HEK293 (cell line): ENCODE data around the gene WNT4.

Experiments used
- PATZ1 ChIP-seq: fragments of 450-650 bp; formaldehyde crosslinking; IDR thresholded peaks from 2 replicates; pipeline ENCODE4 v1.5.1; 2016; ENCODE audit warnings: missing biosample characterization, missing genetic modification characterization
- PRDM10 ChIP-seq: fragments of 450-650 bp; formaldehyde crosslinking; IDR thresholded peaks from 2 replicates; pipeline ENCODE4 v1.5.1; 2016; ENCODE audit warnings: missing biosample characterization, missing genetic modification characterization
- SP3 ChIP-seq: fragments of 450-650 bp; formaldehyde crosslinking; IDR thresholded peaks from 2 replicates; pipeline ENCODE4 v1.5.1; 2016; ENCODE audit warnings: missing biosample characterization, missing genetic modification characterization
- TSHZ1 ChIP-seq: fragments of 450-650 bp; formaldehyde crosslinking; IDR thresholded peaks from 2 replicates; pipeline ENCODE4 v1.5.1; 2016; ENCODE audit warnings: missing biosample characterization, missing genetic modification characterization, borderline replicate concordance
- ZBTB10 ChIP-seq: fragments of 450-650 bp; formaldehyde crosslinking; IDR thresholded peaks from 2 replicates; pipeline ENCODE4 v1.5.1; 2016; ENCODE audit warnings: missing biosample characterization, missing genetic modification characterization
- ZBTB20 ChIP-seq: fragments of 450-650 bp; formaldehyde crosslinking; IDR thresholded peaks from 2 replicates; pipeline ENCODE4 v1.5.1; 2016; ENCODE audit warnings: missing biosample characterization, missing genetic modification characterization
- ZBTB49 ChIP-seq: fragments of 450-650 bp; formaldehyde crosslinking; IDR thresholded peaks from 2 replicates; pipeline ENCODE4 v1.5.1; 2016; ENCODE audit warnings: missing biosample characterization, missing genetic modification characterization, low read depth
- ZNF341 ChIP-seq: fragments of 450-650 bp; formaldehyde crosslinking; IDR thresholded peaks from 2 replicates; pipeline ENCODE4; 2016; ENCODE audit warnings: low read depth, missing biosample characterization, missing genetic modification characterization
- ZNF394 ChIP-seq: fragments of 450-650 bp; formaldehyde crosslinking; IDR thresholded peaks from 2 replicates; pipeline ENCODE4 v1.5.1; 2016; ENCODE audit warnings: missing biosample characterization, missing genetic modification characterization, mild to moderate bottlenecking, moderate library complexity, borderline replicate concordance
- ZNF398 ChIP-seq: fragments of 450-650 bp; formaldehyde crosslinking; IDR thresholded peaks from 2 replicates; pipeline ENCODE4 v1.5.1; 2017; ENCODE audit warnings: missing biosample characterization, missing genetic modification characterization
- ZNF404 ChIP-seq: fragments of 450-650 bp; formaldehyde crosslinking; IDR thresholded peaks from 2 replicates; pipeline ENCODE4 v1.5.1; 2017; ENCODE audit warnings: missing biosample characterization, missing genetic modification characterization
- ZNF510 ChIP-seq: fragments of 450-650 bp; formaldehyde crosslinking; IDR thresholded peaks from 2 replicates; pipeline ENCODE4 v1.5.1; 2018; ENCODE audit warnings: mild to moderate bottlenecking, missing genetic modification characterization, missing biosample characterization; ENCODE audit not compliant: insufficient replicate concordance
- ZNF658 ChIP-seq: fragments of 450-650 bp; formaldehyde crosslinking; IDR thresholded peaks from 2 replicates; pipeline ENCODE4; 2016; ENCODE audit warnings: missing biosample characterization, missing genetic modification characterization
- TF ChIP-seq, protein P1 (sequence below): fragments of 450-650 bp; formaldehyde crosslinking; IDR thresholded peaks from 2 replicates; pipeline ENCODE4 v1.5.1; 2016; ENCODE audit warnings: missing biosample characterization, missing genetic modification characterization

Gene WNT4

GRCh38 chr1:22114083-22115012 lies 28.5 kb downstream of the WNT4 start (continued):
- TF ChIP-seq ZNF398 (tag by site-specific recombination) (0 out of 2 replicates have a peak, but pooled peaks have one; percentile 44), ZNF510 (no peak), ZNF394 (peak; percentile 61; the same call in 1 of the 2 replicates), TSHZ1 (tag by site-specific recombination) (0 out of 2 replicates have a peak, but pooled peaks have one; percentile 13), ZBTB49 (no peak), ZNF658 (no peak), SP3 (tag by site-specific recombination) (no peak), PRDM10 (tag by site-specific recombination) (peak; percentile 35; the same call in 1 of the 2 replicates), ZBTB20 (tag by site-specific recombination) (peak; percentile 37; the same call in 1 of the 2 replicates), ZNF404 (no peak), ZNF341 (tag by site-specific recombination) (peak; percentile 35; the same call in 1 of the 2 replicates), ZBTB10 (tag by site-specific recombination) (0 out of 2 replicates have a peak, but pooled peaks have one; percentile 39), PATZ1 (tag by site-specific recombination) (peak; percentile 89)
- TF ChIP-seq, protein P1, sequence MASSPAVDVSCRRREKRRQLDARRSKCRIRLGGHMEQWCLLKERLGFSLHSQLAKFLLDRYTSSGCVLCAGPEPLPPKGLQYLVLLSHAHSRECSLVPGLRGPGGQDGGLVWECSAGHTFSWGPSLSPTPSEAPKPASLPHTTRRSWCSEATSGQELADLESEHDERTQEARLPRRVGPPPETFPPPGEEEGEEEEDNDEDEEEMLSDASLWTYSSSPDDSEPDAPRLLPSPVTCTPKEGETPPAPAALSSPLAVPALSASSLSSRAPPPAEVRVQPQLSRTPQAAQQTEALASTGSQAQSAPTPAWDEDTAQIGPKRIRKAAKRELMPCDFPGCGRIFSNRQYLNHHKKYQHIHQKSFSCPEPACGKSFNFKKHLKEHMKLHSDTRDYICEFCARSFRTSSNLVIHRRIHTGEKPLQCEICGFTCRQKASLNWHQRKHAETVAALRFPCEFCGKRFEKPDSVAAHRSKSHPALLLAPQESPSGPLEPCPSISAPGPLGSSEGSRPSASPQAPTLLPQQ (tag by site-specific recombination), result peak; percentile 79
